Dedifferentiated amniotic fluid mesenchymal stem cell (primary cell): ENCODE measurements around the gene NOL11.
"Not testable (repeated sequence)": the region's sequence is repeated elsewhere in the genome, so short reads cannot be mapped to it uniquely, and the experiment has no call there.

Experiments used
- DNase-seq: peaks from one replicate; pipeline ENCODE4 v3.0.0-alpha.2; 2016; ENCODE audit errors: extremely low spot score

The NOL11 gene

GRCh38 chr17:67708378-67708777, 9.4 kb upstream of the NOL11 start:
- no peak for DNase-seq

- DNase-seq, result no peak
Measured at GRCh38 chr17:67711916-67712315, 5.8 kb upstream of the NOL11 start.

- DNase-seq, result no peak
Measured at GRCh38 chr17:67712375-67712774, 5.4 kb upstream of the NOL11 start.

GRCh38 chr17:67713169-67713568, 4.6 kb upstream of the NOL11 start:
- DNase-seq, result no peak

GRCh38 chr17:67716405-67716798, 1.3 kb upstream of the NOL11 start:
- DNase-seq, result no peak

- DNase-seq, result peak; percentile 14
Measured at GRCh38 chr17:67717192-67717623, 528 bp upstream of the NOL11 start.

- DNase-seq, result peak; percentile 38
Measured at GRCh38 chr17:67718325-67718941, 697 bp downstream of the NOL11 start.

GRCh38 chr17:67725373-67725791, 7.6 kb downstream of the NOL11 start:
- DNase-seq, result no peak

GRCh38 chr17:67725807-67726206, 8.1 kb downstream of the NOL11 start:
- no peak for DNase-seq

GRCh38 chr17:67727152-67728039, 9.7 kb downstream of the NOL11 start:
- not testable (repeated sequence) for DNase-seq

- no peak for DNase-seq
Measured at GRCh38 chr17:67729903-67730302, 12.2 kb downstream of the NOL11 start.

- no peak for DNase-seq
Measured at GRCh38 chr17:67730731-67731130, 13.0 kb downstream of the NOL11 start.

- DNase-seq, result no peak
Measured at GRCh38 chr17:67733449-67733848, 15.7 kb downstream of the NOL11 start.

GRCh38 chr17:67737145-67737544, 19.4 kb downstream of the NOL11 start:
- DNase-seq, result no peak

- no peak for DNase-seq
Measured at GRCh38 chr17:67742025-67742424, 24.3 kb downstream of the NOL11 start.

GRCh38 chr17:67746704-67747571, 29.2 kb downstream of the NOL11 start:
- no peak for DNase-seq

GRCh38 chr17:67747681-67748235, 30.0 kb downstream of the NOL11 start:
- DNase-seq, result no peak

- DNase-seq, result no peak
Measured at GRCh38 chr17:67750067-67750466, 32.3 kb downstream of the NOL11 start.

- DNase-seq, result no peak
Measured at GRCh38 chr17:67751101-67752074, 33.7 kb downstream of the NOL11 start.

- DNase-seq, result not testable (repeated sequence)
Measured at GRCh38 chr17:67752160-67752559, 34.4 kb downstream of the NOL11 start.

GRCh38 chr17:67753026-67753425, 35.3 kb downstream of the NOL11 start:
- DNase-seq, result no peak
